Testis (tissue), 3 donors: ENCODE data around the gene CDK11A. TPM values are rescaled to one million over a fixed set of nuclear protein-coding genes. Genes with fewer than 3 reads are reported as not detected.
"Not testable (repeated sequence)": the region's sequence is repeated elsewhere in the genome, so short reads cannot be mapped to it uniquely, and the experiment has no call there.

Experiments
- DNase-seq: peaks from one replicate; pipeline ENCODE4 v3.0.0-alpha.2; 2019
- H3K27ac ChIP-seq, 2 donors: fragments of 200-600 bp; sonication (generic); one replicate each; pipeline ENCODE4 v1.5.1; 2019
- H3K27me3 ChIP-seq: fragments of 200-600 bp; sonication (generic); one replicate; pipeline ENCODE4 v1.5.1; 2019
- H3K36me3 ChIP-seq: fragments of 200-600 bp; sonication (generic); one replicate; pipeline ENCODE4 v1.5.1; 2017; ENCODE audit warnings: low read depth; ENCODE audit errors: missing control alignments
- H3K4me1 ChIP-seq: fragments of 200-600 bp; sonication (generic); one replicate; pipeline ENCODE4 v1.5.1; 2019
- H3K4me3 ChIP-seq, 2 donors: fragments of 200-600 bp; sonication (generic); one replicate each; pipeline ENCODE4 v1.5.1; 2017 to 2019
- H3K9me3 ChIP-seq: fragments of 200-600 bp; sonication (generic); one replicate; pipeline ENCODE4 v1.5.1; 2017
- POLR2A ChIP-seq: fragments of 450-650 bp; IDR thresholded peaks from one replicate; pipeline ENCODE4 v1.6.1; 2017; ENCODE audit warnings: antibody characterized with exemption, mild to moderate bottlenecking, moderate library complexity
- WGBS, 2 donors: methylation state at CpG; one replicate each; pipeline ENCODE4 v1.1.5; 2018; 5-methylcytosine and 5-hydroxymethylcytosine counted together
- intact Hi-C: fragments of 100-400 bp; cut with DNase I; formaldehyde crosslinking; loops from one replicate; pipeline ENCODE4 v1.15.1; 2023; ENCODE audit warnings: low total_unique reads
- polyA plus RNA-seq: library from polyadenylated mRNA; stranded (reverse); fragments of 350-450 nt; fragmentation: Illumina TruSeq; extraction: RNeasy Lipid Tissue Mini Kit (QIAGEN cat#74804); gene quantifications from one replicate; pipeline ENCODE4 v1.2.3, GENCODE V29; 2014; ENCODE audit warnings: low read depth, low replicate concordance; ENCODE audit not compliant: insufficient read depth
- total RNA-seq, 2 donors: library from RNA; depleted of rRNA; stranded (reverse); fragments of >200 nt; gene quantifications; one replicate each; pipeline ENCODE4 v1.2.3, GENCODE V29; 2016
- TF ChIP-seq, protein P1 (sequence below), 3 experiments: fragments of 450-650 bp in 2 of 3; fragments of 200-600 bp in 1 of 3; sonication (generic) in 1 of 3; IDR thresholded peaks; one replicate each; pipeline ENCODE4 v1.5.1; 2016 to 2019; ENCODE audit warnings: antibody characterized with exemption in 3 of 3, mild to moderate bottlenecking in 2 of 3, moderate library complexity in 1 of 3

CDK11A gene
- total and polyA plus RNA-seq, 3 donors from 2014 or later: 44.8 to 153 (median 75.9) TPM

- Histone ChIP-seq H3K27ac (no peak overlapping the region), H3K4me3 (no peak overlapping the region), H3K4me1 (peaks cover 13% of the 10 kb centered on the region), H3K9me3 (no peaks in the 10 kb centered on the region), H3K27me3 (no peaks in the 10 kb centered on the region), H3K36me3 (no peaks in the 10 kb centered on the region)
- DNase-seq: no peak
- no peak for TF ChIP-seq POLR2A
- TF ChIP-seq, protein P1, sequence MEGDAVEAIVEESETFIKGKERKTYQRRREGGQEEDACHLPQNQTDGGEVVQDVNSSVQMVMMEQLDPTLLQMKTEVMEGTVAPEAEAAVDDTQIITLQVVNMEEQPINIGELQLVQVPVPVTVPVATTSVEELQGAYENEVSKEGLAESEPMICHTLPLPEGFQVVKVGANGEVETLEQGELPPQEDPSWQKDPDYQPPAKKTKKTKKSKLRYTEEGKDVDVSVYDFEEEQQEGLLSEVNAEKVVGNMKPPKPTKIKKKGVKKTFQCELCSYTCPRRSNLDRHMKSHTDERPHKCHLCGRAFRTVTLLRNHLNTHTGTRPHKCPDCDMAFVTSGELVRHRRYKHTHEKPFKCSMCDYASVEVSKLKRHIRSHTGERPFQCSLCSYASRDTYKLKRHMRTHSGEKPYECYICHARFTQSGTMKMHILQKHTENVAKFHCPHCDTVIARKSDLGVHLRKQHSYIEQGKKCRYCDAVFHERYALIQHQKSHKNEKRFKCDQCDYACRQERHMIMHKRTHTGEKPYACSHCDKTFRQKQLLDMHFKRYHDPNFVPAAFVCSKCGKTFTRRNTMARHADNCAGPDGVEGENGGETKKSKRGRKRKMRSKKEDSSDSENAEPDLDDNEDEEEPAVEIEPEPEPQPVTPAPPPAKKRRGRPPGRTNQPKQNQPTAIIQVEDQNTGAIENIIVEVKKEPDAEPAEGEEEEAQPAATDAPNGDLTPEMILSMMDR (IDR thresholded peaks at IDR 0.05): no peak
- intact Hi-C loops: loop anchor here (10.0 kb wide), 1 partner anchor 566 kb away; no protein-coding TSS in a partner anchor
- 72 to 74% methylated on average over 21 to 24 of the region's 24 CpGs for WGBS, 2 donors
Measured at GRCh38 chr1:1678581-1679380, 45.4 kb downstream of the CDK11A start.

DNA sequence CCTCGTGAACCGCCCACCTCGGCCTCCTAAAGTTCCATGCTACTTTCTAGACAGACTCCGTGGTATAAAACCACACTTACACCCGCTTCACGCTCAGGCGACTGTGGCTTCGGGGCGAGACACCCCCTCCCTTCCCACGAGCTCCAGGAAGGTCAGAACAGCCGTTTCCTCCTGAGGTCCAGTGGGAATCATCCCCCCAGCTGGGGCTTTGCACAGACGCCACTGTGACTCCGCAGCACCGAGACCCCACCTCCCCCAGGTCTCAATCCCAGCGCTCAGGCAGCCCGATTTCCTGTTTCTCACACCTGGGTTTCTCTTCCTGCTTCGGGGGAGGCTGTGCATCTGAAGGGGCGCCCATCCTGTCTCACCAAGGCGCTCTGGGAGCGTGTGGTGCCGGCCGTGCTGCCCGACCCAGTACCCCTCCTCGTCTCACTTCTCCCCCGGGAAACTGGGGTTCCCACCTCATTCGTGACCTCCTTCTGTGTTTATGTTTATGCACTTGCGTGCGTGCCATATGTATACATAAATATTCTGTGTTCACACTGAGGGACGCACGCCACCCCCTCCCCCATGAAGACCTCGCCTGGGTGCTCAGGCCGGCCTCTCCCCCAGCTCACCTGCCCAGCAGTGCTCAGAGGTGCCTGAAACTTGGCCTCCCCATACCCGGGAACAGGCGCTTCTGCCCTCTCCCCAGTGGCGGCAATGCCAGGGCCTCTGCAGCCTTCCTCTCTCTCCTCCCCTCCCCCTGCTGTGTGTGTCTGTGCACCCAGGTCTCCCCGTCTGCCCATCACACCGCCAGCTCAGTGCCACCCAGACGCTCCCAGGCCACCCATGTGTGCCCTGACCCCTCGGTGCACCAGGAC is 46.2 kb downstream of the CDK11A start:
- H3K27ac ChIP-seq: no peak overlapping the region
- intact Hi-C loops: loop anchor here (10.0 kb wide), 1 partner anchor 567 kb away; no protein-coding TSS in a partner anchor
- no peaks in the 10 kb centered on the region for H3K36me3 ChIP-seq
- no peak overlapping the region for H3K4me3 ChIP-seq
- H3K4me1 ChIP-seq: peaks cover 13% of the 10 kb centered on the region
- H3K9me3 ChIP-seq: no peaks in the 10 kb centered on the region
- H3K27me3 ChIP-seq: no peaks in the 10 kb centered on the region
- DNase-seq: no peak
- 77 to 83% methylated on average over 36 to 39 of the region's 39 CpGs for WGBS, 2 donors
- no peak for TF ChIP-seq POLR2A
- TF ChIP-seq, protein P1 (IDR thresholded peaks at IDR 0.05): no peak

DNA sequence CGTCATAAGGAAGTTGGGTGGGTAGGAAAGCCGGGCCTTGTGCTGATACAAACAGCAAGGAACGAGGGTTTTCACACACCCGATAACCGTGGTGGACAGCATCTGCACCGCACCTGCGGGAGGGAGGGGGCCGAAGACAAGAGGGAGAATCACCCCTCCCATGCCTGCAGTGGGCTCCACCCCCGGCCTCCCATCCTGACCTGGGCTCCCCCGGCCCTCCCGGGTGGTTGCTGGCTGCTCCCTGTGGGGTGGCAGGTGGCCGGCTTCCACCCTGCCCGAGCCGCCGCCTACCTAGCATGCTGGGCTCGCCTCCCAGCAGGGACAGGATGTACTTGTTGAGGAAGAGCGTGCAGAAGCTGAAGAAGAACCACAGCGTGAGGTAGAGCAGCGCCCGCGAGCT is 48.1 kb downstream of the CDK11A start:
- not testable (repeated sequence) for DNase-seq, H3K4me3 ChIP-seq, H3K9me3 ChIP-seq, H3K36me3 ChIP-seq, H3K27me3 ChIP-seq, H3K27ac ChIP-seq
- peaks cover 13% of the 10 kb centered on the region for H3K4me1 ChIP-seq
- whole genome bisulfite sequencing, 2 donors: 100% methylated on average over 1 of the region's 21 CpGs; no CpG with 5 or more reads in 1 of the 2 donors
- intact Hi-C loops: loop anchor here (10.0 kb wide), 1 partner anchor 569 kb away; no protein-coding TSS in a partner anchor

GRCh38 chr1:1675218-1675617 is 48.9 kb downstream of the CDK11A start:
- not testable (repeated sequence) for DNase-seq, H3K4me1 ChIP-seq, H3K4me3 ChIP-seq, H3K9me3 ChIP-seq, H3K36me3 ChIP-seq, H3K27ac ChIP-seq, H3K27me3 ChIP-seq
- 92% methylated on average over 10 of the region's 18 CpGs; no CpG with 5 or more reads in 1 of the 2 donors for WGBS, 2 donors
- intact Hi-C loops: loop anchor here (10.0 kb wide), 1 partner anchor 570 kb away; no protein-coding TSS in a partner anchor

DNA sequence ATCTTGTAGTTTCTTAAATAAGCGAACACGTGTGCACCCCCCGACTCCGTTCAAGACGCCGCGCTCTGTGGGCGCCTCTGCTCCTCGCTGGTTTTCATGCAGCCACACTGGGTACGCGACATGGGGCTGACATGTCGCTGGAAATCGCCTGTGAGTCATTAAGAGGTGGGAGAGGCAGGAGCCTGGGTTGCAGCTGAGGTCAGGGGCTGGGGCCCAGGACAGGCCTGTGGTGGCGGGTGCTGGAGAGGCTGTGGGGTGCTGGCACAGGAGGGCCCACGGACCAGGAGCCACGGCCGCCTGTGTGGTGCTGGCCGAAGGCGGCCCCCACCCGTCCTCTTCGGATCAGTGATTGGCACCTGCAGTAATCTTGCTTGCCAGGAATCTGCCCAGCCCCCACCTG is 49.4 kb downstream of the CDK11A start:
- H3K27ac ChIP-seq, H3K36me3 ChIP-seq, H3K4me1 ChIP-seq, H3K4me3 ChIP-seq, H3K9me3 ChIP-seq, DNase-seq, H3K27me3 ChIP-seq: not testable (repeated sequence)
- intact Hi-C loops: loop anchor here (10.0 kb wide), 1 partner anchor 570 kb away; no protein-coding TSS in a partner anchor
- WGBS, 2 donors: 87 to 90% methylated on average over 11 to 17 of the region's 21 CpGs
